Gastrocnemius medialis (tissue), 4 donors: ENCODE data around the gene PSMB2. TPM values are rescaled to one million over a fixed set of nuclear protein-coding genes. Genes with fewer than 3 reads are reported as not detected.

Source experiments
- ATAC-seq, 2 donors: fragments of 150-250 bp; one replicate each; pipeline ENCODE4 v1.9.1; 2016
- DNase-seq, 2 donors: peaks; one replicate each; pipeline ENCODE4 v3.0.0-alpha.2; 2019
- H3K27ac ChIP-seq, 4 donors: fragments of 200-600 bp; sonication (generic); 1 replicate in 1 of 4; 2 replicates in 3 of 4; pipeline ENCODE4 v1.5.1; 2016 to 2018; ENCODE audit warnings: mild to moderate bottlenecking in 2 of 4, moderate library complexity in 1 of 4
- H3K27me3 ChIP-seq, 3 donors: fragments of 200-600 bp; sonication (generic) in 2 of 3; 1 replicate in 1 of 3; 2 replicates in 2 of 3; pipeline versions ENCODE4 v1.5.1 to v1.6.0; 2016 to 2019; ENCODE audit warnings: mild to moderate bottlenecking in 1 of 3, moderate library complexity in 1 of 3
- H3K36me3 ChIP-seq, 2 donors: fragments of 200-600 bp; sonication (generic) in 1 of 2; one replicate each; pipeline ENCODE4 v1.5.1; 2017 to 2018
- H3K4me1 ChIP-seq, 2 donors: fragments of 200-600 bp; sonication (generic) in 1 of 2; one replicate each; pipeline ENCODE4 v1.5.1; 2016 to 2017; ENCODE audit warnings: mild to moderate bottlenecking in 2 of 2
- H3K4me3 ChIP-seq, 4 donors: fragments of 200-600 bp; sonication (generic) in 3 of 4; 1 replicate in 1 of 4; 2 replicates in 3 of 4; pipeline ENCODE4 v1.5.1; 2016 to 2019; ENCODE audit warnings: mild to moderate bottlenecking in 2 of 4
- H3K9me3 ChIP-seq, 3 donors: fragments of 200-600 bp; sonication (generic) in 2 of 3; 1 replicate in 1 of 3; 2 replicates in 2 of 3; pipeline ENCODE4 v1.5.1; 2016 to 2019
- CTCF ChIP-seq, 5 experiments: fragments of 450-650 bp in 3 of 5; fragments of 200-600 bp in 2 of 5; sonication (generic) in 2 of 5; IDR thresholded peaks in 4 of 5; conservative IDR thresholded peaks in 1 of 5; 1 replicate in 4 of 5; 2 replicates in 1 of 5; pipeline ENCODE4 v1.5.1; 2016 to 2019; ENCODE audit warnings: antibody characterized with exemption in 5 of 5, mild to moderate bottlenecking in 3 of 5, moderate library complexity in 3 of 5
- POLR2A ChIP-seq, 2 donors: fragments of 450-650 bp; IDR thresholded peaks; one replicate each; pipeline ENCODE4 v1.6.1; 2017; ENCODE audit warnings: antibody characterized with exemption in 2 of 2, mild to moderate bottlenecking in 2 of 2, moderate library complexity in 2 of 2
- in situ Hi-C, 4 donors: fragments of 200-750 bp; cut with MboI; loops; one replicate each; pipeline versions ENCODE4 v1.15.0 to v1.8.0; 2017; ENCODE audit warnings: low sequenced_read_pairs in 4 of 4
- intact Hi-C: fragments of 100-400 bp; cut with DNase I; formaldehyde crosslinking; loops from one replicate; pipeline ENCODE4 v1.15.1; 2023; ENCODE audit warnings: low total_unique reads
- total RNA-seq, 4 donors: library from RNA; depleted of rRNA; stranded (reverse); fragments of >200 nt; gene quantifications; one replicate each; pipeline versions ENCODE4 v1.1.0 to v1.2.3, GENCODE V29; 2016

PSMB2 gene
- total RNA-seq, 4 donors from 2014 or later = 65.2 to 119 (median 89.9) TPM

GRCh38 chr1:35660581-35661473 is 19.5 kb upstream of the PSMB2 start:
- H3K27ac ChIP-seq = no peak overlapping the region
- no peaks in the 10 kb centered on the region for H3K27me3 ChIP-seq
- TF ChIP-seq POLR2A (IDR thresholded peaks at IDR 0.05) (no peak), CTCF (IDR thresholded peaks at IDR 0.05 in 4 of 5, conservative IDR thresholded peaks at IDR 0.05 in 1 of 5) (no peak)
- DNase-seq = no peak
- no peaks in the 10 kb centered on the region for H3K4me1 ChIP-seq
- in situ Hi-C loops = no loop called here
- ATAC-seq = no peak
- H3K4me3 ChIP-seq = no peak overlapping the region
- H3K36me3 ChIP-seq = no peaks in the 10 kb centered on the region
- intact Hi-C loops = no loop called here
- no peaks in the 10 kb centered on the region for H3K9me3 ChIP-seq

- Histone ChIP-seq H3K27me3 (no peaks in the 10 kb centered on the region), H3K9me3 (no peaks in the 10 kb centered on the region), H3K4me1 (no peaks in the 10 kb centered on the region), H3K27ac (no peak overlapping the region), H3K4me3 (no peak overlapping the region), H3K36me3 (no peaks in the 10 kb centered on the region)
- intact Hi-C loops (no loop called here), in situ Hi-C loops (no loop called here)
- DNase-seq (no peak), ATAC-seq (no peak)
- TF ChIP-seq POLR2A (IDR thresholded peaks at IDR 0.05) (no peak), CTCF (IDR thresholded peaks at IDR 0.05 in 4 of 5, conservative IDR thresholded peaks at IDR 0.05 in 1 of 5) (no peak)
Measured at GRCh38 chr1:35659589-35659988, 18.3 kb upstream of the PSMB2 start.

- intact Hi-C loops = no loop called here
- TF ChIP-seq CTCF (IDR thresholded peaks at IDR 0.05 in 4 of 5, conservative IDR thresholded peaks at IDR 0.05 in 1 of 5) (no peak), POLR2A (IDR thresholded peaks at IDR 0.05) (no peak)
- Histone ChIP-seq H3K9me3 (no peaks in the 10 kb centered on the region), H3K27ac (no peak overlapping the region), H3K4me1 (no peaks in the 10 kb centered on the region), H3K4me3 (no peak overlapping the region), H3K36me3 (no peaks in the 10 kb centered on the region), H3K27me3 (no peaks in the 10 kb centered on the region)
- in situ Hi-C loops = no loop called here
- no peak for ATAC-seq
- no peak for DNase-seq
Measured at GRCh38 chr1:35657851-35658250, 16.5 kb upstream of the PSMB2 start.

- Histone ChIP-seq H3K36me3 (no peaks in the 10 kb centered on the region), H3K4me3 (no peak overlapping the region), H3K27me3 (no peaks in the 10 kb centered on the region), H3K9me3 (no peaks in the 10 kb centered on the region), H3K27ac (no peak overlapping the region), H3K4me1 (no peaks in the 10 kb centered on the region)
- intact Hi-C loops (no loop called here), in situ Hi-C loops (no loop called here)
- TF ChIP-seq CTCF (IDR thresholded peaks at IDR 0.05 in 4 of 5, conservative IDR thresholded peaks at IDR 0.05 in 1 of 5) = no peak
- TF ChIP-seq POLR2A (IDR thresholded peaks at IDR 0.05) = no peak
- DNase-seq (no peak), ATAC-seq (no peak)
Measured at GRCh38 chr1:35656863-35657232, 15.5 kb upstream of the PSMB2 start.
